Stimulated activated CD8-positive, alpha-beta memory T cell treated with anti-CD3 and anti-CD28 coated beads, Interleukin-15, amount 100 ng/mL, for 4 hours (primary cell): ENCODE data around the gene GRAMD1A.
"Not testable (repeated sequence)": the region's sequence is repeated elsewhere in the genome, so short reads cannot be mapped to it uniquely, and the experiment has no call there.

Source experiments
- DNase-seq, 2 donors: peaks; one replicate each; pipeline ENCODE4 v3.0.0-alpha.2; 2020; ENCODE audit warnings: low read depth in 2 of 2

GRAMD1A gene

GRCh38 chr19:35037716-35038622 is 37.8 kb downstream of the GRAMD1A start:
- DNase-seq: no peak

DNA sequence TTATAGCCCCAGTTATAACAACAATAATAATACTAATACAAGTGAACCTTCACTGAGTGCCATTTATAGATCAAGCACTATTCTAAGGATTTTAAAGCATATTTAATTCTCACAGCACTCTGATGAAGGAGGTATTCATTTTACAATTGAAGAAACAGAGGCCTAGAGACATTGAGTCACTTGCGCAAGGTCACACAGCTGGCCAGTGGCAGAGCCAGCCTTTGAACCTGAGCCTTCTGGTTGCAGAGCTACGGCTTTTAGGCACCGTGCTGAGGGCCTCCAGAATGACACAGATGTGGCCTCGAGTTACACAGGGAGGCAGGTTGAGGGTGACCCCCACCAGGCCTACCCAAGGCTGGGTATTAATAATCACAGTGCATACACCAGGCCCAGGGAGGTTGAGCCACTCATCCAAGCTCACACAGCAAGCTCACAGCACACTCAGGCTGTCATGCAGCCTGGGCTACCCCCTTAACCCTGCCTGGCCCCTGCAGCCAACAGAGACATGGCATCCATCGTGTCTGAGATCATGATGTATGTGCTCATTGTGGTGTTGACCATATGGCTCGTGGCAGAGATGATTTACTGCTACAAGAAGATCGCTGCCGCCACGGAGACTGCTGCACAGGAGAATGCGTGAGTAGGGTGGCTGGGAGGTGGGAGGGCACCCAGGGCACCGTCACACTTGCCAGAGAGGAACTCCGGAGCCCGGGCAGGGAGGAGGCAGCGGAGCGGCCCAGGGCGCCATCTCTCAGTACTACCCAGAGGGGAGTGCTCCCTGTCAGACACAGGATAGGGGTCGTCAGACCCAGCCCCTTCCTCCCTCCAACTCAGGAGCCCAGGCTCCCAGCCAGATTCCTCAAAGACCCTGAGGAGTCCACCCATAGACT is 38.7 kb downstream of the GRAMD1A start:
- DNase-seq: no peak

GRCh38 chr19:35039881-35040825 is 40.0 kb downstream of the GRAMD1A start:
- DNase-seq: no peak

- no peak for DNase-seq
These were observed 40.9 kb downstream of the GRAMD1A start for GRCh38 chr19:35040826-35041547.

GRCh38 chr19:35041548-35042055 is 41.5 kb downstream of the GRAMD1A start, which contains the start of gene HPN:
TSS of gene HPN (plus strand) at chr19:35041721. CDS start at chr19:35042507, 786 bp downstream.
- DNase-seq: no peak

DNA sequence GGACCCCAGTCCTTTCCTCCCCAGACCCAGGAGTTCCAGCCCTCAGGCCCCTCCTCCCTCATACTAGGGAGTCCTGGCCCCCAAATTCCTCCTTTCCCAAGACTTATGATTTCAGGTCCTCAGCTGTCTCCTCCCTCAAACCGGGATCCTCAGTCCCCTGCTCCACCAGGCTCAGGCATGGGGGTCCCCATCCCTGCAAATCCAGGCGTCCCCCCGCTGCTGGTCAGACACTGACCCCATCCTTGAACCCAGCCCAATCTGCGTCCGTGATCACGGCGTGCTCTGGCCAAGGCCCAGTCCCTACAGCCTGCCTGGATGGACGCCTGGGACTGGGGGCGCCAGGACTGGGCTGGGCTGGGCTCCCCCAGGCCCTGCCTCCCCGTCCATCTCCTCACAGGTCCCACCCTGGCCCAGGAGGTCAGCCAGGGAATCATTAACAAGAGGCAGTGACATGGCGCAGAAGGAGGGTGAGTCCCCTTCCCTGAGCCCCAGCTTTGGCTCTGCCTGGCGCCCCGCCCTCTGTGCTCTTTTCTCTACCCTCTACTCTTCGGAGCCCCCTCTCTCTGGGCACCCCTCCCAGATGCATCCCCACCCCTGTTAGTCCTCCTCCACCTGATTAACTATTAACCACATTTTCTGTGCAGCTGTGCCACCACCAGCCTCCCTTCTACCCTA is 42.1 kb downstream of the GRAMD1A start:
- DNase-seq: no peak

DNA sequence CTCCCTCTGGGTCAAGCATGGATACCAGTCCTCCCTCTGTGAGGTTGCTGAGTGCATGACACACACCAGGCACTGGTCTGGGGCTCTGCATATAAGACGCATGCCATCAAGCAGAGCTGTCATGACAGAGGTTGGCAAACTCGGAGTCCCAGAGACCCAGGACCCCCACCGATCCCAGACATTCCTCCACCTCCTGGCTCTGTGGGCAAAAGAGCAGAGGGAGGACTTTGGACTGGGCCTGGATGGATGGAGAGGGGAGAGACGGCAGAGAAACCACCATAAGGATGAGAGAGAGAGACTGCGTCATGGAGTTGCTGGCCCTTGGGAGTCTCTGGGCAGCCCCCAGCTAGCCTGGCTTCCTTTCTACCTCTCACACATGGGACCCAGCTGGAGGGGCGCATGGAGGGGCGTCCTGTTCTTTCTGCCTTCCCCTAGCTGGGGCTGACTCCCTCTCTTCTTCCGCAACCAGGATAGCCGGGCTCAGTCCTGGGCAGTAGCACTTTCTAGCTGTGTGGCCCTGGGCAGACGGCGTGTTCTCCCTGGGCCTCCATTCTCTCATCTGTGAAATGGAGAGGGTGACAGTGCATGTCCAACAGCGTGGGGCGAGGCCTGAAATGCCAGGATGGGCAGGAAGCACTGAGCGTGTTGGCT is 43.0 kb downstream of the GRAMD1A start:
- DNase-seq: no peak

- no peak for DNase-seq
These were observed 43.8 kb downstream of the GRAMD1A start for GRCh38 chr19:35043906-35044305.

DNA sequence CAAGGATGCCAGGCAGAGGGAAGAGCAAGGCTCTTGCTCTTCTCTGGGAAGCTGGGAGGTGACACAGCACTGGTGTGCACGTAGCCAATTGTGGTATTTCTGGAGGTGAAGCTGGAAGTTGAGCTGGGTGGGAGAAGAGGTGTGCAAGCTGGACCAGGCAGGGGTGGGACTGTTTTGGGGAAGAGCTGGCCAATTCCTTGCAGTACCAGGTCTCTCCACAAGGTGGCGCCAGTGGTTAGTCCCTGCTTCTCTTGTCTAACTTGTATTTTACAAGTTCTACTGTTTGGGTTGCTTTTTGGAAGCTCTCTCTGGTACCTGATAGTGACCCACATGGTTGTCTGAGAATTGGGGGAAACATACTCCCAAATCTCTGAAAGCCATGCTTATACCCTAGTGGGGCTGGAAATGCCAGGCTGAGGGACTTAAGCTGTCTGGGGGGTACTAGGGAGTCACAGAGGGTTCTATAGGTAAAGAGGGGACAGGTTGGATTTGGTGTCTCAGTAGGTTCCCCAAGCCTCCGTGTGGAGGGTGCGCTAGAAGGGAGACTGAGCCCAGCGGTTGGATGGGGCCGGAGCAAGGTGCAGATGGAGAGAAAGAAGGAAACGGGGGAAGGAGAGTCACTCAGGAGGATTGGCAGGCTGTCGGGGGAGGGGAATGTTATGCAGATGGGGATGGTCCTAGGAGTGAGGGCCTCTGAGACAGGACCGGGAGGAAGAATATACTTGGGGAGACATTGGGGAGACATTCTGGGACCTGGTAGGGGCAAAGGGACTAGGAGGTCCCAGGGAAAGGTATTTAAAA is 44.4 kb downstream of the GRAMD1A start:
- DNase-seq: no peak

DNA sequence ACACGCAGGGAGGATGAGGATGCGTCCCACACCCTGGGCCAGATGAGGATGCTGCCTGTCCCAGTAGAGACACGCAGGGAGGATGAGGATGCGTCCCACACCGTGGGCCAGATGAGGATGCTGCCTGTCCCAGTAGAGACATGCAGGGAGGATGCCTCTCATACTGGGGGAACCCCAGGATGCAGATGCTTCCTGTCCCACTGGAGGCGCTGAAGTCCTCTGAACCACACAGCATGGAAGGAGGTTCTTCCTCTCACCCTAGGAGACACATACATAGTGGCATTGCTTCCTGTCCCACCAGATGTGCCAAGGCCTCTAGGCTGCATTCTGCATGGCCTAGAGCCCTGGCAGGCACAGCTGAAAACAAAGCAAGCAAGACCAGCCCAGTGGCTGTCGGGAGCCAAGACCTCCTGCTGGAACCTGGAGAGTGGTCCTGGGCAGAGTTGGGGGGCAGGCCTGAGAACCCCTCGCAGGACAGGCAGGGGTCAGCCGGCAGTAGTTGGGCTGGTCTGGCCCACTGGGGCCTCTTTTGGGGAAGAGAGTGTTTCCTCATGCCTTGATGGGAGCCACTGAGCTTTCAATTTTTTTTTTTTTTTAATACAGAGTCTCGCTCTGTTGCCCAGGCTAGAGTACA is 45.7 kb downstream of the GRAMD1A start:
- no peak for DNase-seq

GRCh38 chr19:35046461-35046860 is 46.3 kb downstream of the GRAMD1A start:
- DNase-seq: no peak

DNA sequence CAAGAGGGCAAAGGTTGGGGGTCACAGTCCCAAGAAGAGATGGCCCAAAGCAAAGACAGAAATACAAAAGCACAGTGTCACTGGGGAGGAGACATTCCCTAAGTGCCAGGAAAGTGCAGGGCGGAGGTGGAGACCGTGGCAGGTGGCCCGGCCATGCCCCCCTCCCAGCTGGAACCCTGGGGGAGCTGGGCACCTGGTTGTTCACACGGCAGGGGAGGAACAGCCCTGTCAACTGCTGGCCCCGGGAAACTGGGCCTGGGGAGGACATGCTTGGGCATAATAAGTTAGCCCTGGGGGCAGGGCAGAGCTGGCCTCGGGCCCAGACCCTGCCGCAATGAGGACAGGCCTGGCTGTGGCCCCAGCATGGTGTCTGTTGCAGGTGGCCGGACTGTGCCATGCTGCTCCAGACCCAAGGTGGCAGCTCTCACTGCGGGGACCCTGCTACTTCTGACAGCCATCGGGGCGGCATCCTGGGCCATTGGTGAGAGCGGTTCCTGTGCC is 48.8 kb downstream of the GRAMD1A start:
- no peak for DNase-seq

- DNase-seq: no peak
These were observed 49.3 kb downstream of the GRAMD1A start for GRCh38 chr19:35049456-35049855.

GRCh38 chr19:35050662-35051061 is 50.5 kb downstream of the GRAMD1A start:
- DNase-seq: not testable (repeated sequence)

- not testable (repeated sequence) for DNase-seq
These were observed 51.1 kb downstream of the GRAMD1A start for GRCh38 chr19:35051268-35051667.

DNA sequence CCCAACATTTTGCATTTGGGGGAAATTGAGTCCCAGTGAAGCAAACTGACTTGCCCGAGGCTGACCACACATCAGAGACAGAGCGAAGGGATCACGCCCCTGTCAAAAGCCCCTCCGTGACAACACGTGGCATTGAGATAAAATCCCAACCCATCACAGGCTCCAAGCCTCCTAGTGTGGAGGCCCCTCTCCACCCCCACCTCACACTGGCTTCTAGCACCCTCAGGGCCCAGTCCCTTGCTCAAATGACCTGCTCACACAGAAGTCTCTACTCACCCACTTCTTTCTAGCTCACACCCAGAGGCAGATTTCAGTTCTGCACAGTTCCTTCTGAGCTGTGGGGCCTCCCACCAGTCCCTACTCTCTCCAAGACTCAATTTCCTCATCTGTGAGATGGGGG is 51.7 kb downstream of the GRAMD1A start:
- DNase-seq: no peak

DNA sequence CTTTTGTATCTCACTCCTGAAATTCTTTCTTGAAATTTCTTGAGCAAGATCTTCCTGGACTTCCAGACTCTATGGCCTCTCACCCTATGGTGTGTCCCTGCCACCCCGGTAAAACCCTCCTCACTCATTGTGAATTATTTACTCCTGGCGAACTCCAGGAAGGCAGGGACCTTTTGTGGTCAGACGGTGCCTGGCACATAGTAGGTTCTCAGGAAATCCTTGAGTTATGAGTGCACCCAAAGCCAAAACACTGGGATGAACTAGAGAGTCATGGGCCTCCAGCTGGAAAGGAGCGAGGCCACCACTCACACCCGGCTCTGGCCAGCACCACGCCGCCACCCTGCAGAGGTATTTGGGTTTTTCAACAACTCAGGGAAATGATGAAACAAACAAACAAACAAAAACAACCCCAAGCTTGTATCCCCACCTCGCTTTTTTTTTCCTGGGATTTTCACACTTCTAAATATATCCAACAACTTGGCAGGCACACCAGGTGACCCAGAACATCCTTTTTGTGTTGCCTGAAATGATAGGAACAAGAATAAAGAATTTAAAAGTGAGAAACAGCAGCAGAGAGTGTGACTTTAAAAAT is 52.6 kb downstream of the GRAMD1A start:
- no peak for DNase-seq
